ENCODE data around the gene CORO2B. TPM values are rescaled to one million over a fixed set of nuclear protein-coding genes. Genes with fewer than 3 reads are reported as not detected.

The CORO2B gene
- total and polyA plus RNA-seq, 2 of the 13 experiments (the other 11 are each of a cell fraction or from before 2014, with no cell fraction given): 0.35 to 0.63 TPM

- TF ChIP-seq PRDM4 (CRISPR knock-in tag; IDR thresholded peaks at IDR 0.05; ENCODE audit: borderline replicate concordance) (no peak), ZNF549 (CRISPR knock-in tag; IDR thresholded peaks at IDR 0.05) (no peak), ZNF431 (CRISPR knock-in tag; IDR thresholded peaks at IDR 0.05; ENCODE audit: borderline replicate concordance, low read depth) (no peak), ZBTB37 (CRISPR knock-in tag; IDR thresholded peaks at IDR 0.05) (no peak), ZNF280B (CRISPR knock-in tag; IDR thresholded peaks at IDR 0.05; ENCODE audit: borderline replicate concordance) (peak; percentile 74), TFDP1 (CRISPR knock-in tag; IDR thresholded peaks at IDR 0.05; ENCODE audit: borderline replicate concordance) (peak; percentile 45; the same call in 1 of the 2 replicates), ZNF891 (CRISPR knock-in tag; IDR thresholded peaks at IDR 0.05) (0 out of 2 replicates have a peak, but pooled peaks have one; percentile 57), ZNF143 (CRISPR knock-in tag; IDR thresholded peaks at IDR 0.05) (no peak), TBX2 (CRISPR knock-in tag; IDR thresholded peaks at IDR 0.05; ENCODE audit: borderline replicate concordance) (0 out of 2 replicates have a peak, but pooled peaks have one; percentile 16), YEATS4 (CRISPR knock-in tag; IDR thresholded peaks at IDR 0.05; ENCODE audit: borderline replicate concordance) (no peak), NFATC3 (CRISPR knock-in tag; IDR thresholded peaks at IDR 0.05) (no peak), SYNCRIP (IDR thresholded peaks at IDR 0.05; ENCODE audit: insufficient read depth, low read depth, low read length) (no peak), SIX4 (CRISPR knock-in tag; IDR thresholded peaks at IDR 0.05) (no peak), SOX6 (IDR thresholded peaks at IDR 0.05) (no peak), SOX6 (CRISPR knock-in tag; IDR thresholded peaks at IDR 0.05) (no peak), RORA (CRISPR knock-in tag; IDR thresholded peaks at IDR 0.05) (no peak), ZNF33B (CRISPR knock-in tag; IDR thresholded peaks at IDR 0.05) (no peak), MYC (CRISPR knock-in tag; IDR thresholded peaks at IDR 0.05; ENCODE audit: borderline replicate concordance) (peak; percentile 51; the same call in 1 of the 2 replicates), CBX5 (CRISPR knock-in tag; IDR thresholded peaks at IDR 0.05; ENCODE audit: borderline replicate concordance) (no peak), ZNF749 (CRISPR knock-in tag; IDR thresholded peaks at IDR 0.05; ENCODE audit: borderline replicate concordance) (no peak), ATF1 (CRISPR knock-in tag; IDR thresholded peaks at IDR 0.05) (no peak), KLF11 (CRISPR knock-in tag; IDR thresholded peaks at IDR 0.05) (no peak), ETV5 (CRISPR knock-in tag; IDR thresholded peaks at IDR 0.05; ENCODE audit: borderline replicate concordance) (peak; percentile 28; the same call in 1 of the 2 replicates), HOXA3 (CRISPR knock-in tag; IDR thresholded peaks at IDR 0.05) (no peak)
Measured at GRCh38 chr15:68559345-68560310, 19.2 kb upstream of the CORO2B start (continued).

Data from HepG2 (cell line).